HuH-7 (cell line): Measurements from ENCODE around the gene PDRG1.
"Not testable (repeated sequence)": the region's sequence is repeated elsewhere in the genome, so short reads cannot be mapped to it uniquely, and the experiment has no call there.

Source experiments
- DNase-seq: peaks from one replicate; pipeline ENCODE4 v3.0.0; 2011; ENCODE audit warnings: low spot score

The PDRG1 gene

GRCh38 chr20:31966991-31967655, 15.3 kb upstream of the PDRG1 start:
- no peak for DNase-seq

- DNase-seq = no peak
Measured at GRCh38 chr20:31963889-31964288, 12.0 kb upstream of the PDRG1 start.

- no peak for DNase-seq
Measured at GRCh38 chr20:31962761-31963160, 10.9 kb upstream of the PDRG1 start.

- no peak for DNase-seq
Measured at GRCh38 chr20:31956556-31957526, 5.0 kb upstream of the PDRG1 start.

- no peak for DNase-seq
Measured at GRCh38 chr20:31954500-31954899, 2.7 kb upstream of the PDRG1 start.

GRCh38 chr20:31953556-31954148, 1.8 kb upstream of the PDRG1 start:
- no peak for DNase-seq

GRCh38 chr20:31951203-31951529, 680 bp downstream of the PDRG1 start:
- DNase-seq = no peak

GRCh38 chr20:31949877-31950646, 1.8 kb downstream of the PDRG1 start:
- no peak for DNase-seq

- no peak for DNase-seq
Measured at GRCh38 chr20:31948008-31948407, 3.8 kb downstream of the PDRG1 start.

GRCh38 chr20:31945785-31946184, 6.1 kb downstream of the PDRG1 start:
- DNase-seq = no peak

GRCh38 chr20:31945319-31945718, 6.5 kb downstream of the PDRG1 start:
- DNase-seq = no peak

- no peak for DNase-seq
Measured at GRCh38 chr20:31943052-31943471, 8.8 kb downstream of the PDRG1 start.

GRCh38 chr20:31939661-31940060, 12.2 kb downstream of the PDRG1 start:
- no peak for DNase-seq

GRCh38 chr20:31937820-31938219, 14.0 kb downstream of the PDRG1 start:
- no peak for DNase-seq

GRCh38 chr20:31936420-31936819, 15.4 kb downstream of the PDRG1 start:
- no peak for DNase-seq

- no peak for DNase-seq
Measured at GRCh38 chr20:31934968-31935764, 16.7 kb downstream of the PDRG1 start.

- DNase-seq = no peak
Measured at GRCh38 chr20:31934491-31934890, 17.4 kb downstream of the PDRG1 start.

GRCh38 chr20:31933698-31934097, 18.1 kb downstream of the PDRG1 start:
- DNase-seq = no peak

- DNase-seq = no peak
Measured at GRCh38 chr20:31930779-31931178, 21.1 kb downstream of the PDRG1 start.

- DNase-seq = not testable (repeated sequence)
Measured at GRCh38 chr20:31929631-31930030, 22.2 kb downstream of the PDRG1 start.

GRCh38 chr20:31927627-31928159, 24.2 kb downstream of the PDRG1 start:
- DNase-seq = no peak
